ENCODE data around the gene ACER3. TPM values are rescaled to one million over a fixed set of nuclear protein-coding genes. Genes with fewer than 3 reads are reported as not detected.

ACER3 gene
- total and polyA plus RNA-seq, 2 of the 4 experiments (the other 2 are of a cell fraction), result 3.5 to 10.0 TPM

DNA sequence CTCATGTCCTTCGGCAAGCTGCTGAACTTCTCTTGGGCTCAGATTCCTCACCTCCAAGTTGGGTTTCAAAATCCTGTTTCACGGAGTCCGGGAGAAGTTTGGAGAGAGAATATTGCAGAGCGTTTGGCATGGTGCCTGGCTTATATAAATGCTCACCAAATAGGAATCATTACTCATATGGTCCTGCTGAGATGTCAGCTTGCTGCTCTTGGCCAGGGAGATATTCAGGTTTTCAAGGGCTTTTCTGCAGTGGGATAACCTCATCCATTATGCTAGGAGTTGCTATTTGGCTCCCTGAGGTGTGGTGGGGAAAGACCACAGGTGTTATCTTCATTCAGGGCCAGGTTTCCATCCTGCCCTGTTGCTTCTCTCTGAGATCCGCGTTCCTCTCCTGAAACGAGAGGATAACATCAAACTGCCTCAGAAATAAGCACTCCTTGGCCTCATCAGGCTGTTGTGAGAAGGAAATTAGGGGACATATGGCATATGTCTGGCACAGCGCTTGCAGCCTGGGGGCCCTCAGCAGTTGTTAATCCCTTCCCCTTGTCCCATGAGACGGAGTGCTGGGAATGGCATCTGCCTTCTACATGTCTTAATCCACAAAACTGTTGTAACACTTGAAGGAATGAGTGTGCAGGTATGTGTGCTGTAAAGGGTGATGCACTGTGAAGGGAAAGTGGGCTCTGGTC lies 29.9 kb upstream of the ACER3 start:
- Histone ChIP-seq H2BK15ac (ENCODE audit: low read depth, low read length) (no peak overlapping the region), H3K27me3 (ENCODE audit: control insufficient read depth, insufficient read depth, low read length) (peaks cover 34% of the 10 kb centered on the region), H4K91ac (ENCODE audit: insufficient read depth, low read depth, low read length) (no peak overlapping the region), H3K27ac (ENCODE audit: insufficient read depth, low read length) (no peak overlapping the region), H2BK20ac (ENCODE audit: low read depth, low read length) (no peak overlapping the region), H3K9ac (ENCODE audit: low read depth, low read length) (no peak overlapping the region), H2BK120ac (ENCODE audit: low read depth, low read length) (no peak overlapping the region), H2AK5ac (ENCODE audit: low read depth, low read length) (no peak overlapping the region), H3K4me3 (ENCODE audit: insufficient read depth, low read depth, low read length) (no peak overlapping the region), H3K18ac (ENCODE audit: low read depth, low read length) (no peak overlapping the region), H3K56ac (ENCODE audit: extremely low read depth, insufficient read depth, low read length) (no peak overlapping the region), H4K8ac (ENCODE audit: low read depth in 2 of 2, low read length in 2 of 2) (no peak overlapping the region), H3K9me1 (ENCODE audit: insufficient read depth, low read length) (no peaks in the 10 kb centered on the region; the same call in 1 of the 2 replicates), H3K4me1 (ENCODE audit: control insufficient read depth, insufficient read depth, low read length) (peaks cover 3% of the 10 kb centered on the region; the same call in 1 of the 2 replicates), H3K79me1 (ENCODE audit: low read depth in 1 of 2, low read length in 2 of 2) (no peaks in the 10 kb centered on the region), H3K23ac (ENCODE audit: low read depth, low read length) (no peak overlapping the region), H3K9me3 (ENCODE audit: control insufficient read depth, insufficient read depth, low read length) (no peaks in the 10 kb centered on the region; the same call in 1 of the 2 replicates), H3K14ac (replicated peaks; ENCODE audit: low read depth, low read length) (no peak overlapping the region), H2AFZ (replicated peaks; ENCODE audit: low read length, poor library complexity) (no peak overlapping the region), H2AK9ac (replicated peaks; ENCODE audit: low read depth, low read length, poor library complexity) (no peak overlapping the region), H4K5ac (ENCODE audit: low read depth, low read length) (no peak overlapping the region), H3K36me3 (ENCODE audit: control insufficient read depth, insufficient read depth, low read length) (no peaks in the 10 kb centered on the region), H2BK5ac (ENCODE audit: low read depth, low read length, poor library complexity, severe bottlenecking) (no peak overlapping the region), H3K4me2 (ENCODE audit: low read depth, low read length) (no peak overlapping the region), H4K20me1 (ENCODE audit: insufficient read depth, low read length) (no peaks in the 10 kb centered on the region), H3K4ac (ENCODE audit: low read depth, low read length) (no peak overlapping the region)
- ChIA-PET CTCF (no interaction called here), POLR2A (ENCODE audit: unreplicated experiment) (no interaction called here)
- no peak for ATAC-seq (ENCODE audit: low read depth)
- WGBS, 2 experiments (ENCODE audit: extremely low coverage in 2 of 2, insufficient read length in 1 of 2), result no CpG with 5 or more reads among the region's 9 CpGs
- no peak for TF ChIP-seq RFX5 (IDR thresholded peaks at IDR 0.05; ENCODE audit: low read depth, low read length)
- TF ChIP-seq MXI1 (IDR thresholded peaks at IDR 0.05; ENCODE audit: borderline replicate concordance, low read depth, low read length), result no peak
- no peak for TF ChIP-seq MAZ (IDR thresholded peaks at IDR 0.05; ENCODE audit: borderline replicate concordance, low read depth, low read length)
- no peak for TF ChIP-seq POLR2A (IDR thresholded peaks at IDR 0.05; ENCODE audit: low read depth, low read length)
- no peak for TF ChIP-seq RCOR1 (IDR thresholded peaks at IDR 0.05; ENCODE audit: insufficient replicate concordance, low read length)
- no peak for TF ChIP-seq SMC3 (IDR thresholded peaks at IDR 0.05; ENCODE audit: low read depth, low read length)
- no peak for TF ChIP-seq CEBPB (IDR thresholded peaks at IDR 0.05; ENCODE audit: low read depth, low read length)
- TF ChIP-seq, protein P1, sequence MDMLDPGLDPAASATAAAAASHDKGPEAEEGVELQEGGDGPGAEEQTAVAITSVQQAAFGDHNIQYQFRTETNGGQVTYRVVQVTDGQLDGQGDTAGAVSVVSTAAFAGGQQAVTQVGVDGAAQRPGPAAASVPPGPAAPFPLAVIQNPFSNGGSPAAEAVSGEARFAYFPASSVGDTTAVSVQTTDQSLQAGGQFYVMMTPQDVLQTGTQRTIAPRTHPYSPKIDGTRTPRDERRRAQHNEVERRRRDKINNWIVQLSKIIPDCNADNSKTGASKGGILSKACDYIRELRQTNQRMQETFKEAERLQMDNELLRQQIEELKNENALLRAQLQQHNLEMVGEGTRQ (IDR thresholded peaks at IDR 0.05; ENCODE audit: low read depth, low read length), result no peak
- no peak for TF ChIP-seq MAFK (IDR thresholded peaks at IDR 0.05; ENCODE audit: low read depth, low read length)
- TF ChIP-seq CHD1 (IDR thresholded peaks at IDR 0.05; ENCODE audit: low read depth, low read length), result no peak
- TF ChIP-seq, protein P2, sequence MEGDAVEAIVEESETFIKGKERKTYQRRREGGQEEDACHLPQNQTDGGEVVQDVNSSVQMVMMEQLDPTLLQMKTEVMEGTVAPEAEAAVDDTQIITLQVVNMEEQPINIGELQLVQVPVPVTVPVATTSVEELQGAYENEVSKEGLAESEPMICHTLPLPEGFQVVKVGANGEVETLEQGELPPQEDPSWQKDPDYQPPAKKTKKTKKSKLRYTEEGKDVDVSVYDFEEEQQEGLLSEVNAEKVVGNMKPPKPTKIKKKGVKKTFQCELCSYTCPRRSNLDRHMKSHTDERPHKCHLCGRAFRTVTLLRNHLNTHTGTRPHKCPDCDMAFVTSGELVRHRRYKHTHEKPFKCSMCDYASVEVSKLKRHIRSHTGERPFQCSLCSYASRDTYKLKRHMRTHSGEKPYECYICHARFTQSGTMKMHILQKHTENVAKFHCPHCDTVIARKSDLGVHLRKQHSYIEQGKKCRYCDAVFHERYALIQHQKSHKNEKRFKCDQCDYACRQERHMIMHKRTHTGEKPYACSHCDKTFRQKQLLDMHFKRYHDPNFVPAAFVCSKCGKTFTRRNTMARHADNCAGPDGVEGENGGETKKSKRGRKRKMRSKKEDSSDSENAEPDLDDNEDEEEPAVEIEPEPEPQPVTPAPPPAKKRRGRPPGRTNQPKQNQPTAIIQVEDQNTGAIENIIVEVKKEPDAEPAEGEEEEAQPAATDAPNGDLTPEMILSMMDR (conservative IDR thresholded peaks at IDR 0.05; ENCODE audit: low read depth, low read length), result no peak
- TF ChIP-seq, protein P3, sequence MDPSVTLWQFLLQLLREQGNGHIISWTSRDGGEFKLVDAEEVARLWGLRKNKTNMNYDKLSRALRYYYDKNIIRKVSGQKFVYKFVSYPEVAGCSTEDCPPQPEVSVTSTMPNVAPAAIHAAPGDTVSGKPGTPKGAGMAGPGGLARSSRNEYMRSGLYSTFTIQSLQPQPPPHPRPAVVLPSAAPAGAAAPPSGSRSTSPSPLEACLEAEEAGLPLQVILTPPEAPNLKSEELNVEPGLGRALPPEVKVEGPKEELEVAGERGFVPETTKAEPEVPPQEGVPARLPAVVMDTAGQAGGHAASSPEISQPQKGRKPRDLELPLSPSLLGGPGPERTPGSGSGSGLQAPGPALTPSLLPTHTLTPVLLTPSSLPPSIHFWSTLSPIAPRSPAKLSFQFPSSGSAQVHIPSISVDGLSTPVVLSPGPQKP (IDR thresholded peaks at IDR 0.05; ENCODE audit: borderline replicate concordance, low read depth, low read length), result no peak
- no peak for TF ChIP-seq NFE2L2 (IDR thresholded peaks at IDR 0.05; ENCODE audit: low read depth, low read length)
- no peak for TF ChIP-seq FOS (IDR thresholded peaks at IDR 0.05; ENCODE audit: low read depth, low read length)
- no peak for TF ChIP-seq BHLHE40 (IDR thresholded peaks at IDR 0.05; ENCODE audit: low read depth, low read length)
- TF ChIP-seq RAD21 (IDR thresholded peaks at IDR 0.05; ENCODE audit: low read length), result no peak
- no TSS peak for BruUV-seq (replicated peaks)
- in situ Hi-C loops (cut with MboI; ENCODE audit: low sequenced_read_pairs) (no loop called here), dilution Hi-C loops (cut with HindIII; ENCODE audit: low sequenced_read_pairs, unreplicated experiment) (no loop called here), intact Hi-C loops (cut with micrococcal nuclease) (no loop called here)
- peak; percentile 44 for DNase-seq
